ENCODE measurements around the gene FHIT.
"Not testable (repeated sequence)": the region's sequence is repeated elsewhere in the genome, so short reads cannot be mapped to it uniquely, and the experiment has no call there.

FHIT gene

DNA sequence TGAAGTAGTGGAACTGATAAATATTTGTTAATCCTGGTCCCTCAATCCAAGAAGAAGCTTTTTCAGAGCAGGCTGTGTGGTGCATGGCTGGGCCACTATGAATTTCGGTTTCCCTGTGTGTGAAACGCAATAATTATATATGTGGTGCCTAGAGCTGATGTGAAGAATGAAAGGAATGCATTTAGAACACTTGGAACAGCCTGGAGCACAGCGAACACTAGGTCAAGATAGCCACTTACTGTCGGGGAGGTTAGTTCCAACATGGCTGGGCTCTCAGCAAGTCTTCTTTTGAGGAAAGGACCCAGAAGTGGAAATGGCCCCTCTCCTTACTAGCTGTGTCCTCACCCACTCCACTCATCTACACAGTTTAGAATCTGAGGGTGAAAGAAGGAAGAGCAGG lies 245.7 kb downstream of the FHIT start:
- peaks cover 11% of the 10 kb centered on the region for H3K4me1 ChIP-seq (ENCODE audit: control insufficient read depth, insufficient read depth, low read length)
- H3K27me3 ChIP-seq (ENCODE audit: control insufficient read depth, insufficient read depth, low read length): no peaks in the 10 kb centered on the region
- no peaks in the 10 kb centered on the region for H3K9me3 ChIP-seq (ENCODE audit: control insufficient read depth, insufficient read depth, low read depth, low read length)
- H3K27ac ChIP-seq (ENCODE audit: low read depth, low read length): no peak overlapping the region
- no peak overlapping the region for H3K9ac ChIP-seq (ENCODE audit: low read length)
- no peaks in the 10 kb centered on the region for H3K36me3 ChIP-seq (ENCODE audit: control insufficient read depth, insufficient read depth, low read length)
- H3K4me3 ChIP-seq (ENCODE audit: low read depth, low read length): no peak overlapping the region

GRCh38 chr3:60998858-60999257 lies 252.4 kb downstream of the FHIT start:
- H3K9ac ChIP-seq (ENCODE audit: low read length): no peak overlapping the region
- no peak overlapping the region for H3K27ac ChIP-seq (ENCODE audit: low read depth, low read length)
- H3K27me3 ChIP-seq (ENCODE audit: control insufficient read depth, insufficient read depth, low read length): no peaks in the 10 kb centered on the region
- no peaks in the 10 kb centered on the region for H3K36me3 ChIP-seq (ENCODE audit: control insufficient read depth, insufficient read depth, low read length)
- no peaks in the 10 kb centered on the region for H3K9me3 ChIP-seq (ENCODE audit: control insufficient read depth, insufficient read depth, low read depth, low read length)
- H3K4me3 ChIP-seq (ENCODE audit: low read depth, low read length): no peak overlapping the region
- H3K4me1 ChIP-seq (ENCODE audit: control insufficient read depth, insufficient read depth, low read length): no peaks in the 10 kb centered on the region

DNA sequence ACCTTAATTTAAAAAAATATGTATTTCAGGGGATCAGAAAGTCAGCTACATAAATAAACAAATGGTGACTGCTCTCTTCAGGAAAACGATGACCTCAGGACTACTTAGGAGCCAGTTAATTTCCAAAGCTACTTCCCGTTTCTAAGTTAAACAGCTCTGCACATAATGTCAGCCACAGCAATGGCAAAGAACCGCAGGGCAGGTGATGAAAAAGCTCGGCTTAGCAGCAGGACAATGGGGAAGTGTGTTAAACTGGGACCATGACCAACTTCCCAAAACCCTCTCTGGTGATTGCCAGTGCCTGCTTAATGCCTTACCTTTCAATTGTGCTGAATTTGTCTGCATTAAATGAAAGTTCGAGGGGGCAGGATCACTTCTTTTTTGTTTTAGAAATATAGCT lies 258.9 kb downstream of the FHIT start:
- H3K27me3 ChIP-seq (ENCODE audit: control insufficient read depth, insufficient read depth, low read length): no peaks in the 10 kb centered on the region
- no peak overlapping the region for H3K27ac ChIP-seq (ENCODE audit: low read depth, low read length)
- H3K9me3 ChIP-seq (ENCODE audit: control insufficient read depth, insufficient read depth, low read depth, low read length): peaks cover 3% of the 10 kb centered on the region; the same call in 1 of the 2 replicates

GRCh38 chr3:60990442-60990730 lies 260.9 kb downstream of the FHIT start:
- H3K27ac ChIP-seq (ENCODE audit: low read depth, low read length): no peak overlapping the region
- no peaks in the 10 kb centered on the region for H3K27me3 ChIP-seq (ENCODE audit: control insufficient read depth, insufficient read depth, low read length)
- H3K4me3 ChIP-seq (ENCODE audit: low read depth, low read length): no peak overlapping the region
- 0 out of 2 replicates have a peak, but pooled peaks cover 3% of the 10 kb centered on the region for H3K4me1 ChIP-seq (ENCODE audit: control insufficient read depth, insufficient read depth, low read length)
- H3K36me3 ChIP-seq (ENCODE audit: control insufficient read depth, insufficient read depth, low read length): no peaks in the 10 kb centered on the region
- H3K9ac ChIP-seq (ENCODE audit: low read length): no peak overlapping the region
- H3K9me3 ChIP-seq (ENCODE audit: control insufficient read depth, insufficient read depth, low read depth, low read length): peaks cover 22% of the 10 kb centered on the region

More for the DNA sequence above, 258.9 kb downstream of the FHIT start:
- Histone ChIP-seq H3K9ac (ENCODE audit: low read length) (no peak overlapping the region), H3K36me3 (ENCODE audit: control insufficient read depth, insufficient read depth, low read length) (no peaks in the 10 kb centered on the region), H3K4me3 (ENCODE audit: low read depth, low read length) (no peak overlapping the region), H3K4me1 (ENCODE audit: control insufficient read depth, insufficient read depth, low read length) (0 out of 2 replicates have a peak, but pooled peaks cover 3% of the 10 kb centered on the region)

GRCh38 chr3:60989626-60990441 lies 261.4 kb downstream of the FHIT start:
- H3K4me3 ChIP-seq (ENCODE audit: low read depth, low read length): no peak overlapping the region
- no peaks in the 10 kb centered on the region for H3K27me3 ChIP-seq (ENCODE audit: control insufficient read depth, insufficient read depth, low read length)
- H3K4me1 ChIP-seq (ENCODE audit: control insufficient read depth, insufficient read depth, low read length): 0 out of 2 replicates have a peak, but pooled peaks cover 3% of the 10 kb centered on the region
- H3K27ac ChIP-seq (ENCODE audit: low read depth, low read length): no peak overlapping the region
- peaks cover 27% of the 10 kb centered on the region for H3K9me3 ChIP-seq (ENCODE audit: control insufficient read depth, insufficient read depth, low read depth, low read length)
- no peak overlapping the region for H3K9ac ChIP-seq (ENCODE audit: low read length)
- no peaks in the 10 kb centered on the region for H3K36me3 ChIP-seq (ENCODE audit: control insufficient read depth, insufficient read depth, low read length)

GRCh38 chr3:60987191-60987590 lies 264.1 kb downstream of the FHIT start:
- H3K4me1 ChIP-seq (ENCODE audit: control insufficient read depth, insufficient read depth, low read length): not testable (repeated sequence)
- H3K9me3 ChIP-seq (ENCODE audit: control insufficient read depth, insufficient read depth, low read depth, low read length): peaks cover 43% of the 10 kb centered on the region

GRCh38 chr3:60986552-60986951 lies 264.7 kb downstream of the FHIT start:
- no peaks in the 10 kb centered on the region for H3K27me3 ChIP-seq (ENCODE audit: control insufficient read depth, insufficient read depth, low read length)
- no peak overlapping the region for H3K27ac ChIP-seq (ENCODE audit: low read depth, low read length)
- 0 out of 2 replicates have a peak, but pooled peaks cover 3% of the 10 kb centered on the region for H3K4me1 ChIP-seq (ENCODE audit: control insufficient read depth, insufficient read depth, low read length)
- no peak overlapping the region for H3K4me3 ChIP-seq (ENCODE audit: low read depth, low read length)
- H3K9ac ChIP-seq (ENCODE audit: low read length): no peak overlapping the region
- no peaks in the 10 kb centered on the region for H3K36me3 ChIP-seq (ENCODE audit: control insufficient read depth, insufficient read depth, low read length)
- H3K9me3 ChIP-seq (ENCODE audit: control insufficient read depth, insufficient read depth, low read depth, low read length): peaks cover 43% of the 10 kb centered on the region

More at GRCh38 chr3:60987191-60987590, 264.1 kb downstream of the FHIT start:
- not testable (repeated sequence) for H3K36me3 ChIP-seq (ENCODE audit: control insufficient read depth, insufficient read depth, low read length); H3K9ac ChIP-seq (ENCODE audit: low read length); H3K27me3 ChIP-seq (ENCODE audit: control insufficient read depth, insufficient read depth, low read length); H3K27ac ChIP-seq (ENCODE audit: low read depth, low read length); H3K4me3 ChIP-seq (ENCODE audit: low read depth, low read length)

DNA sequence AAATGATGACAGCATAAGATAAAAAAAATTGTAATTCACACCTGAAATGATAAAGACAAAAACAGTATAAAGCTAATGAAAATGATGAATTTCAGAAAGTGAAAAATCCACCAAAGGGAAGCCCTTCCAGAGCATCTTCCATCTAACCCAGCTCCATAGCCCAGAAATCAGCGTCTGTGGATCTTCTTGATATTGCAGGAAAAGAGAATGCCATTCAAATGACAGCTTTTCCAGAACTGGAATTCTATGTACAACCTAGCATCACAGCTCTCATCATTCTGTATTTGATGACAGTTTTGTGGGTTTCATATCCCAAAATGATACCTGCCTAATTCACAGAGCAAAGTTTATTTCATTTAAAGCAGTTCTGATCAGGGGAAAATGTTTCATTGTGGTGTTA lies 267.3 kb downstream of the FHIT start:
- no peak overlapping the region for H3K4me3 ChIP-seq (ENCODE audit: low read depth, low read length)
- no peaks in the 10 kb centered on the region for H3K4me1 ChIP-seq (ENCODE audit: control insufficient read depth, insufficient read depth, low read length)
- H3K9me3 ChIP-seq (ENCODE audit: control insufficient read depth, insufficient read depth, low read depth, low read length): peaks cover 43% of the 10 kb centered on the region
- no peaks in the 10 kb centered on the region for H3K36me3 ChIP-seq (ENCODE audit: control insufficient read depth, insufficient read depth, low read length)
- no peak overlapping the region for H3K27ac ChIP-seq (ENCODE audit: low read depth, low read length)
- H3K9ac ChIP-seq (ENCODE audit: low read length): no peak overlapping the region
- no peaks in the 10 kb centered on the region for H3K27me3 ChIP-seq (ENCODE audit: control insufficient read depth, insufficient read depth, low read length)

GRCh38 chr3:60980342-60980692 lies 270.9 kb downstream of the FHIT start:
- Histone ChIP-seq H3K9ac (ENCODE audit: low read length) (no peak overlapping the region), H3K4me1 (ENCODE audit: control insufficient read depth, insufficient read depth, low read length) (no peaks in the 10 kb centered on the region), H3K4me3 (ENCODE audit: low read depth, low read length) (no peak overlapping the region), H3K9me3 (ENCODE audit: control insufficient read depth, insufficient read depth, low read depth, low read length) (peaks cover 21% of the 10 kb centered on the region), H3K27ac (ENCODE audit: low read depth, low read length) (no peak overlapping the region), H3K27me3 (ENCODE audit: control insufficient read depth, insufficient read depth, low read length) (no peaks in the 10 kb centered on the region), H3K36me3 (ENCODE audit: control insufficient read depth, insufficient read depth, low read length) (no peaks in the 10 kb centered on the region)

- Histone ChIP-seq H3K4me1 (ENCODE audit: control insufficient read depth, insufficient read depth, low read length) (no peaks in the 10 kb centered on the region), H3K27ac (ENCODE audit: low read depth, low read length) (no peak overlapping the region)
These were observed 271.6 kb downstream of the FHIT start for GRCh38 chr3:60979461-60980341.

GRCh38 chr3:60973321-60973720 lies 277.9 kb downstream of the FHIT start:
- Histone ChIP-seq H3K9me3 (ENCODE audit: control insufficient read depth, insufficient read depth, low read depth, low read length) (peaks cover 12% of the 10 kb centered on the region), H3K36me3 (ENCODE audit: control insufficient read depth, insufficient read depth, low read length) (no peaks in the 10 kb centered on the region), H3K4me1 (ENCODE audit: control insufficient read depth, insufficient read depth, low read length) (no peaks in the 10 kb centered on the region), H3K27ac (ENCODE audit: low read depth, low read length) (no peak overlapping the region), H3K27me3 (ENCODE audit: control insufficient read depth, insufficient read depth, low read length) (no peaks in the 10 kb centered on the region), H3K9ac (ENCODE audit: low read length) (no peak overlapping the region), H3K4me3 (ENCODE audit: low read depth, low read length) (no peak overlapping the region)

More at GRCh38 chr3:60979461-60980341, 271.6 kb downstream of the FHIT start:
- Histone ChIP-seq H3K9me3 (ENCODE audit: control insufficient read depth, insufficient read depth, low read depth, low read length) (peaks cover 15% of the 10 kb centered on the region), H3K9ac (ENCODE audit: low read length) (no peak overlapping the region), H3K4me3 (ENCODE audit: low read depth, low read length) (no peak overlapping the region), H3K36me3 (ENCODE audit: control insufficient read depth, insufficient read depth, low read length) (no peaks in the 10 kb centered on the region), H3K27me3 (ENCODE audit: control insufficient read depth, insufficient read depth, low read length) (no peaks in the 10 kb centered on the region)
